ENCODE results near the gene AQP12B.

DNA sequence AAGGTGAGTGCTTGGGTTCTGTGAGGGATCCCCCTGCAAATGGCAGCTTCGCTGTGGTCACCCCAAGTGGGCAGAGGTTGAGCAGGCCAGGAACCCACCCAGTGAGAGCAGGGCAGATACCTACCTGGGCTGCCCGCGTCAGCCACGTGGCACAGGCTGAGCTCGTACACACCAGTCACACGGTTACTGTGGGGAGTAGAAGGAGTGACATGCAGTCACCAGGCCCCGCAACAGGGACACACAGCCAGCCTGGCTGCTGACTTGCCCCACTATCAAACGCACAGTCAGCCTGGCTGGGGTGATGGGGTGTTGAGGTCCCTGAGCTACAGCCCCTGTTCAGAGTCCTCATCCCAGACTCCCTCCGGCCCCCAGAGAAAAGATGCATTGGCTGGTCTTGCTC, 41.2 kb upstream of the AQP12B start:
- TF ChIP-seq, protein P1, sequence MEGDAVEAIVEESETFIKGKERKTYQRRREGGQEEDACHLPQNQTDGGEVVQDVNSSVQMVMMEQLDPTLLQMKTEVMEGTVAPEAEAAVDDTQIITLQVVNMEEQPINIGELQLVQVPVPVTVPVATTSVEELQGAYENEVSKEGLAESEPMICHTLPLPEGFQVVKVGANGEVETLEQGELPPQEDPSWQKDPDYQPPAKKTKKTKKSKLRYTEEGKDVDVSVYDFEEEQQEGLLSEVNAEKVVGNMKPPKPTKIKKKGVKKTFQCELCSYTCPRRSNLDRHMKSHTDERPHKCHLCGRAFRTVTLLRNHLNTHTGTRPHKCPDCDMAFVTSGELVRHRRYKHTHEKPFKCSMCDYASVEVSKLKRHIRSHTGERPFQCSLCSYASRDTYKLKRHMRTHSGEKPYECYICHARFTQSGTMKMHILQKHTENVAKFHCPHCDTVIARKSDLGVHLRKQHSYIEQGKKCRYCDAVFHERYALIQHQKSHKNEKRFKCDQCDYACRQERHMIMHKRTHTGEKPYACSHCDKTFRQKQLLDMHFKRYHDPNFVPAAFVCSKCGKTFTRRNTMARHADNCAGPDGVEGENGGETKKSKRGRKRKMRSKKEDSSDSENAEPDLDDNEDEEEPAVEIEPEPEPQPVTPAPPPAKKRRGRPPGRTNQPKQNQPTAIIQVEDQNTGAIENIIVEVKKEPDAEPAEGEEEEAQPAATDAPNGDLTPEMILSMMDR (IDR thresholded peaks at IDR 0.05), result no peak
- no peak for TF ChIP-seq POLR2A (IDR thresholded peaks at IDR 0.05)

Data from right lobe of liver (tissue), 4 donors.